ENCODE measurements around the gene ZNF628.

The ZNF628 gene

DNA sequence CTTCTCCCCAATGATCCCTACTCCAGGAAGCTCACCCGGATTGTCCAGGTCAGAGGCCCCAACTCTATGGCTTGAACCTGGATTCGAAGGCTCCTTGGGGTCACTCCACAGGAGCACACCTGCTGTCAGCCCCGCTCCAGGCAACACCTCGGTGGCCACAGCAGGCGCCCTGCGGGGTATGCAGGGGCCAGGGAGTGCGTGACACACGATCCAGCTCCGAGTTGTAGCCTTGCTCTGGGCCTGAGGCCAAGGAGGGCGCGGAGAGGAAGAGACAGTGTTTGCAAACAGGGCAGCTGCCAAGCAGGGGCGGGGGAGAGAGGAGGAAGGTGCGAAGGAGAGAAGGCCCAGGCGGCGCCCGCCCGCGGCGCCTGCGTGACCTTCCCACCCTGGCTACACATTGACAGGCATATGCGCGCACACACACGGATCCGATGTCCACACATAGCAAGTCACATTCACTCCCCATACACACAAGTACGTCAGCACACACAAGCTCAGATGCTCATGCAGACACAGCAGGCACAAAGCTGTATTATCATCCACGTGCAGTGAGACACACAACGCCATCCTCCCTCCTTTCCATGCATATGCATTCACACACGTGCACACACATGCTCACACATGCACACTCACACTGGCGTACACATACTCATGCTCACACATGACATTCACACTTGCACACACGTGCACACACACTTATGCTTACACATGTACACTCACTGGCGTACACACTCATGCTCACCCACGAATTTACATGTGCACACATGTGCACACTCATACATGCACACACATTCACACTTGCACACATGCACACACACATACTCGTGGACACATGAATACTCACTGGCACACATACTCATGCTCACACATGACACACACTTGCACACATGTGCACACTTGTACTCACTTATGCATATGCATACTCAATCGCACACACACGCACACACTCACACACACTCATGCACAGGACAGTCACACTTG lies 50.1 kb downstream of the ZNF628 start:
- Histone ChIP-seq H3K9me3 (ENCODE audit: control insufficient read depth, insufficient read depth, low read length) (no peaks in the 10 kb centered on the region), H3K9ac (ENCODE audit: low read depth, low read length) (no peak overlapping the region), H3K36me3 (ENCODE audit: insufficient read depth, low read length) (no peaks in the 10 kb centered on the region), H3K4me1 (ENCODE audit: insufficient read depth, low read length) (peaks cover 4% of the 10 kb centered on the region; the same call in 1 of the 2 replicates)

DNA sequence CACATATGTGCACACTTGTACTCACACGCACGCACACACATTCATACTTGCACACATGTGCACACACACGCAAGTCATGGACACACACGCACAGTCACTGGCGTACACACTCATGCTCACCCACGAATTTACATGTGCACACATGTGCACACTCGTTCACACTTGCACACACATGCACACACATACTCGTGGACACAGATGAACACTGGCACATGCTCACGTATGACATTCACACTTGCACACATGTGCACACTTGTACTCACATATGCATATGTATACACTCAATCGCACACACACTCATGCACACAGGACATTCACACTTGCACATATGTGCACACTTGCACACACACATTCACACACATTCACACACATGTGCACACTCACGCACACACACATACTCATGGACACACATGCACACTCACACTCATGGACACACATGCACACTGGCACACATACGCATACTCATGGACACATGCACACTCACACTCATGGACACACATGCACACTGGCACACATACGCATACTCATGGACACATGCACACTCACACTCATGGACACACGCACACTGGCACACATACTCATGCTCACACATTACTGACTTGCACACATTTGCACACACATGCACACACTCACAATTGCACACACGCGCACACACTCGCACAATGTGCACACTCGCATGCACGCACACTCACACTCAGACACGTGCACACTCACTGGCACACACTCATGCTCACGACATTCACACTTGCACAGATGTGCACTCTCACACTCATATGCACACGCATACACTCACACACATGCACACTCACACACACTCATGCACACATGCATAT lies 51.0 kb downstream of the ZNF628 start:
- Histone ChIP-seq H3K4me1 (ENCODE audit: insufficient read depth, low read length) (peaks cover 4% of the 10 kb centered on the region; the same call in 1 of the 2 replicates), H3K9me3 (ENCODE audit: control insufficient read depth, insufficient read depth, low read length) (no peaks in the 10 kb centered on the region), H3K36me3 (ENCODE audit: insufficient read depth, low read length) (no peaks in the 10 kb centered on the region), H3K9ac (ENCODE audit: low read depth, low read length) (no peak overlapping the region)

- Histone ChIP-seq H3K4me1 (ENCODE audit: insufficient read depth, low read length) (peaks cover 4% of the 10 kb centered on the region; the same call in 1 of the 2 replicates), H3K9ac (ENCODE audit: low read depth, low read length) (no peak overlapping the region), H3K9me3 (ENCODE audit: control insufficient read depth, insufficient read depth, low read length) (no peaks in the 10 kb centered on the region), H3K36me3 (ENCODE audit: insufficient read depth, low read length) (no peaks in the 10 kb centered on the region)
Observed at GRCh38 chr19:55528030-55528803, 51.8 kb downstream of the ZNF628 start.

DNA sequence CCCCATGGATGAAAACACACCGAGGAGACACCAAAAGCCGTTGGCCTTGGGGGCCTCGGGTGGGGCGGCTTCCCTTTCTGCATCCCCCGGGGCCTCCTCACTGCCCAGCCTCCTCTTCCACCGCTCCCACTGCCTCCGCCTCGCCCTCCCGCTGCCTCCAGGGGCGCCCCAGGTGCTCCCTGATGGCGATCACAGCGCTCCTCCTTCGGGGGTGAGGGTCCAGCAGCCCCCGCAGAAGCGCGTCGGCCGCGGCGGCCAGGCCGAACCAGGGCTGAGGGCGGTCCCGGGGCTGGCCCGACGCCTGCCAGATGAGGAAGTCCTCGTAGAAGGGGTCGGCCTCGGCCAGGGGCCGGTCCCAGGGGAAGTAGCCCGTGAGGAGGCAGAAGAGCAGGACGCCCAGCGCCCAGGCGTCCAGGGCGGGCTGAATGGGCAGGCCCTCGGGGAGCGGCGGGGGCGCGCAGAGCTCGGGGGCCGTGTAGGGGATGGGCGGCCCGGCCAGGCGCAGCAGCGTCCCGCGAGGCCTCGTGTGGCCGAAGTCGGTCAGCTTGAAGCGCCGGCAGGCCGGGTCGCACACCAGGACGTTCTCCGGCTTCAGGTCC lies 53.3 kb downstream of the ZNF628 start:
- peaks cover 4% of the 10 kb centered on the region; the same call in 1 of the 2 replicates for H3K4me1 ChIP-seq (ENCODE audit: insufficient read depth, low read length)
- no peaks in the 10 kb centered on the region for H3K36me3 ChIP-seq (ENCODE audit: insufficient read depth, low read length)
- no peak overlapping the region for H3K9ac ChIP-seq (ENCODE audit: low read depth, low read length)
- H3K9me3 ChIP-seq (ENCODE audit: control insufficient read depth, insufficient read depth, low read length), result no peaks in the 10 kb centered on the region

- Histone ChIP-seq H3K9me3 (ENCODE audit: control insufficient read depth, insufficient read depth, low read length) (no peaks in the 10 kb centered on the region), H3K4me1 (ENCODE audit: insufficient read depth, low read length) (peaks cover 4% of the 10 kb centered on the region; the same call in 1 of the 2 replicates), H3K9ac (ENCODE audit: low read depth, low read length) (no peak overlapping the region), H3K36me3 (ENCODE audit: insufficient read depth, low read length) (peaks cover 2% of the 10 kb centered on the region; the same call in 1 of the 2 replicates)
Observed at GRCh38 chr19:55530996-55531395, 54.6 kb downstream of the ZNF628 start.

All from ES-I3 (cell line).